Body of pancreas (tissue), 4 donors: ENCODE data around the gene NFIC. TPM values are rescaled to one million over a fixed set of nuclear protein-coding genes. Genes with fewer than 3 reads are reported as not detected.

Source experiments
- ATAC-seq: fragments of 150-250 bp; one replicate; pipeline ENCODE4 v1.9.1; 2016
- DNase-seq, 4 donors: peaks; one replicate each; pipeline ENCODE4 v3.0.0-alpha.2; 2019
- H3K27ac ChIP-seq, 4 donors: fragments of 200-600 bp; sonication (generic); 1 replicate in 3 of 4; 2 replicates in 1 of 4; pipeline versions ENCODE4 v1.5.1 to v1.6.1; 2016 to 2019; ENCODE audit warnings: mild to moderate bottlenecking in 1 of 4, mixed read lengths in 1 of 4, moderate library complexity in 1 of 4
- H3K27me3 ChIP-seq, 2 donors: fragments of 200-600 bp; sonication (generic); one replicate each; pipeline ENCODE4 v1.6.0; 2016; ENCODE audit warnings: mild to moderate bottlenecking in 1 of 2
- H3K36me3 ChIP-seq, 2 donors: fragments of 200-600 bp; sonication (generic); replicated peaks in 1 of 2; 2 replicates each; pipeline ENCODE4 v1.5.1; 2016; ENCODE audit warnings: low read depth in 2 of 2; ENCODE audit not compliant: insufficient read depth in 1 of 2
- H3K4me1 ChIP-seq: fragments of 200-600 bp; sonication (generic); one replicate; pipeline ENCODE4 v1.6.0; 2016
- H3K4me3 ChIP-seq, 2 donors: fragments of 200-600 bp; sonication (generic); 1 replicate in 1 of 2; 2 replicates in 1 of 2; pipeline ENCODE4 v1.5.1; 2016 to 2019
- H3K9me3 ChIP-seq, 3 donors: fragments of 200-600 bp; sonication (generic); 1 replicate in 2 of 3; 2 replicates in 1 of 3; pipeline ENCODE4 v1.5.1; 2016
- CTCF ChIP-seq, 7 experiments: fragments of 450-650 bp in 4 of 7; fragments of 200-600 bp in 3 of 7; sonication (generic) in 3 of 7; IDR thresholded peaks; one replicate each; pipeline ENCODE4 v1.5.1; 2016 to 2019; ENCODE audit warnings: antibody characterized with exemption in 7 of 7
- POLR2A ChIP-seq, 3 donors: fragments of 450-650 bp; IDR thresholded peaks; one replicate each; pipeline ENCODE4 v1.6.1; 2016; ENCODE audit warnings: antibody characterized with exemption in 3 of 3, mild to moderate bottlenecking in 2 of 3
- WGBS, 2 donors: methylation state at CpG; one replicate each; pipeline ENCODE4 v1.1.5; 2017; 5-methylcytosine and 5-hydroxymethylcytosine counted together
- intact Hi-C: fragments of 100-400 bp; cut with DNase I; formaldehyde crosslinking; loops from one replicate; pipeline ENCODE4 v1.15.1; 2023
- total RNA-seq, 2 donors: library from RNA; depleted of rRNA; stranded (reverse); fragments of >200 nt; gene quantifications; one replicate each; pipeline ENCODE4 v1.1.0, GENCODE V29; 2016

The NFIC gene
- total RNA-seq, 2 donors from 2014 or later: 178 to 186 TPM

DNA sequence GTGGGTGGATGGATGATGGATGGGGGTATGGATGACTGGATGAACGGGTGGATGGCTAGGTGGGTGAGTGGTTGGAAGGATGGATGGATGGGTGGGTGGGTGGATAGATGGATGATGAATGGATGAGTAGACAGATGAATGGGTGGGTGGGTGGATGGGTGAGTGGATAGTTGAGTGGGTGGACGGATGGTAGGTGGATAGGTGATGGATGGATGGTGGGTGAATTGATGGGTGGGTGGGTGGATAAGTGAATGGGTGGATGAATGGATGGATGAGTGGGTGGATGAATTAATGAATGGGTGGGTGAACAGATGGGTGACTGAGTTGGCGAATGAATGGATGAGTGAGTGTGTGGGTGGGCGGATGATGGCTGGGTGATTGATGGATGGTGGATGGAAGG lies 109.1 kb downstream of the NFIC start:
- WGBS, 2 donors: 88 to 90% methylated on average over 4 of the region's 4 CpGs
- Histone ChIP-seq H3K27me3 (peaks cover 0 to 2% of the 10 kb centered on the region in 2 donors), H3K4me1 (peaks cover 27% of the 10 kb centered on the region), H3K9me3 (no peaks in the 10 kb centered on the region), H3K27ac (no peak overlapping the region), H3K4me3 (no peak overlapping the region), H3K36me3 (no peaks in the 10 kb centered on the region)
- ATAC-seq: no peak
- TF ChIP-seq POLR2A (IDR thresholded peaks at IDR 0.05) (no peak), CTCF (IDR thresholded peaks at IDR 0.05) (no peak)
- DNase-seq: no peak
- intact Hi-C loops: no loop called here

DNA sequence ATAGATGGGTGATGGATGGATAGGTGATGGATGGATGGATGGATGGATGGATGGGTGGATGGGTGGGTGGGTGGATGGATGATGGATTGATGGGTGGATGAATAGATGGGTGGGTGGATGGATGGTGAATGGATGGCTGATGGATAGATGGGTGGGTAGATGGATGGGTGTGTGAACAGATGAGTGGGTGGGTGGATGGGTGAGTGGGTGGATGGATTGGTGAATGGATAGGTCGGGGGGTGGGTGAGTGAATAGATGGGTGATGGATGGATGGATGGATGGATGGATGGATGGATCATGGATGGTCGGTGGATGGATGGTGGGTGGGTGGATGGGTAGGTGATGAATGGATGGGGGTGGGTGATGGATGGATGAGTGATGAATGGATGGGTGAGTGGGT lies 110.4 kb downstream of the NFIC start:
- DNase-seq (no peak), ATAC-seq (no peak)
- Histone ChIP-seq H3K36me3 (no peaks in the 10 kb centered on the region), H3K27ac (no peak overlapping the region), H3K9me3 (no peaks in the 10 kb centered on the region), H3K4me3 (no peak overlapping the region), H3K27me3 (peaks cover 0 to 12% of the 10 kb centered on the region in 2 donors), H3K4me1 (peaks cover 29% of the 10 kb centered on the region)
- intact Hi-C loops: no loop called here
- 73 to 86% methylated on average over 2 of the region's 2 CpGs for WGBS, 2 donors
- TF ChIP-seq CTCF (IDR thresholded peaks at IDR 0.05) (no peak), POLR2A (IDR thresholded peaks at IDR 0.05) (no peak)

DNA sequence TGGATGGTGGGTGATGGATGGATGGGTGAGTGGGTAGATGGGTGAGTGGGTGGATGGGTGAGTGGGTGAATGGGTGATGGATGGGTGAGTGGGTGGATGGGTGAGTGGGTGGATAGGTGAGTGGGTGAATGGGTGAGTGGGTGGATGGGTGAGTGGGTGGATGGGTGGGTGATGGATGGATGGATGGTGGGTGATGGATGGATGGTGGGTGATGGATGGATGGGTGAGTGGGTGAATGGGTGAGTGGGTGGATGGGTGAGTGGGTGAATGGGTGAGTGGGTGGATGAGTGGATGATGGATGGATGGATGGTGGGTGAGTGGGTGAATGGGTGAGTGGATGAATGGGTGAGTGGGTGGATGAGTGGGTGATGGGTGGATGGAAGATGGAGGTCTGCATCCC lies 111.1 kb downstream of the NFIC start:
- intact Hi-C loops: no loop called here
- ATAC-seq (no peak), DNase-seq (no peak)
- Histone ChIP-seq H3K27ac (no peak overlapping the region), H3K27me3 (peaks cover 0 to 18% of the 10 kb centered on the region in 2 donors), H3K4me1 (peaks cover 22% of the 10 kb centered on the region), H3K9me3 (no peaks in the 10 kb centered on the region), H3K36me3 (no peaks in the 10 kb centered on the region), H3K4me3 (no peak overlapping the region)
- TF ChIP-seq CTCF (IDR thresholded peaks at IDR 0.05): no peak
- no peak for TF ChIP-seq POLR2A (IDR thresholded peaks at IDR 0.05)

DNA sequence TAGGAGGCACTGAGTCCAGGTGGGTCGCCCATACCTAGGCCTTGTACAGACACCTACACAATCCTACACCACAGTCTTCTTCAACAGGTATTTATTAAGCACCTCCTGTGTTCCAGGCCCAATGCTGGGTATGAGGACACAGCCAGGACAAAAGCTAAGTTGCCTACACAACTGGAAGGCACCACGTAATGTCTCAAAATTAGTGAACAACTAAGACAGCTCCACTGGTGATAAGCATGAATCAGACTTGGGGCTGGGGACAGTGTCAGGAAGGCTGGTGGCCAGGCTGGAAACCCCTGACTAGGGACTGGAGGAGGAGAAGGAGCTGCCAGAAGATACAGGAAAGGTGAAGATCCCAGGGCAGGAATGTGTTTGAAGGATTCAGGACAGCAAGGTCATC lies 111.6 kb downstream of the NFIC start:
- Histone ChIP-seq H3K9me3 (no peaks in the 10 kb centered on the region), H3K4me3 (no peak overlapping the region), H3K4me1 (peaks cover 19% of the 10 kb centered on the region), H3K27me3 (peaks cover 0 to 23% of the 10 kb centered on the region in 2 donors), H3K36me3 (no peaks in the 10 kb centered on the region), H3K27ac (no peak overlapping the region)
- intact Hi-C loops: no loop called here
- ATAC-seq (no peak), DNase-seq (no peak)
- WGBS, 2 donors: 85% methylated on average over 2 of the region's 2 CpGs
- no peak for TF ChIP-seq POLR2A (IDR thresholded peaks at IDR 0.05)
- no peak for TF ChIP-seq CTCF (IDR thresholded peaks at IDR 0.05)

DNA sequence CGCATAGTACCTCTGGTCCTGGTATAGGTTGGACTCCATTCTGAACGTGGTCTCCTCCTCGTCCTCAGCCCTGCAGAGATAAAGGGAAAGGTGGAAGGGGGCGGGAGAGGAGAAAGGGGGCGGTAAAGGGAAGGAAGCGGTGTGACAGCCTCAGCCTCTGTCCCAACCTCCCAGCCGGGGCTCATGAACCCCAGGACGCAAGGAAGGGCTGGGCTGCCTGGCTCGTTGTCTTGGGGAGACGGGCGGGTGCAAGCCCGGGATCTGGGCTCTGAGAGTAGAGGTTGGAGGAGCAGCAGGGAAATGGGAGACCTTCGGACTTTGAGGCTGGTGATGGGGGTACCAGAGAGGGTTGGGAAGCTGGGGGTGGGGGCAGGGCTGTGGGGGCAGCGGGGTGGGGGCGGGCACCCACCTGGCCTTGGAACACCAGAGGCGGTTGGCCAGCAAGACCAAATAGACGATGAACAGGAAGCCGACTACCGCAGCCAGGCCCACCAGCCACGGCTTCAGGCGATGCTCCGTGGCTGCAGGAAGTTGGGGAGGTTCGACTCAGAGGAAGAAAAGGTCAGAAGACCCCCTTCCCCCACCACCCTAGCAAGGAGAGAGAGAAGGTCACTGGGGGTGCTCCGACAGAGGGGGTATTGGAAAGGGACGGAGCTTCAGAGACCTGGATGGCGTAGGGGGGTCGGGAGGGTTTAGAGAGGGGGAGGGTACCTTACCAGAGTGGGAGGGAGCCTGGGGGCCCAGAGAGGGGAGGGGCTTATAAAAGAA lies 112.2 kb downstream of the NFIC start:
- H3K36me3 ChIP-seq: no peaks in the 10 kb centered on the region
- H3K4me1 ChIP-seq: peaks cover 17% of the 10 kb centered on the region
- H3K27ac ChIP-seq: no peak overlapping the region
- ATAC-seq: no peak
- no peak overlapping the region for H3K4me3 ChIP-seq
- DNase-seq: no peak
- 50% methylated on average over 24 to 25 of the region's 27 CpGs for WGBS, 2 donors
- intact Hi-C loops: no loop called here
- H3K9me3 ChIP-seq: no peaks in the 10 kb centered on the region
- no peak for TF ChIP-seq POLR2A (IDR thresholded peaks at IDR 0.05)
- no peak for TF ChIP-seq CTCF (IDR thresholded peaks at IDR 0.05)
- peaks cover 0 to 27% of the 10 kb centered on the region in 2 donors for H3K27me3 ChIP-seq
